Neural crest cell (in vitro differentiated cells): Measurements from ENCODE around the gene PDE11A. TPM values are rescaled to one million over a fixed set of nuclear protein-coding genes. Genes with fewer than 3 reads are reported as not detected.

Source experiments
- DNase-seq: peaks from one replicate; pipeline ENCODE4 v3.0.0; 2021; ENCODE audit warnings: low read depth, mixed read lengths, low spot score
- H3K27ac Mint-ChIP-seq: one replicate; pipeline ENCODE4 v1.8.0; 2021; ENCODE audit warnings: mild to moderate bottlenecking, mixed read lengths; ENCODE audit not compliant: unreplicated experiment
- H3K27me3 Mint-ChIP-seq: 2 replicates; pipeline ENCODE4 v1.8.0; 2021; ENCODE audit warnings: low read depth, mild to moderate bottlenecking, mixed read lengths
- H3K36me3 Mint-ChIP-seq: 2 replicates; pipeline ENCODE4 v1.8.0; 2021; ENCODE audit warnings: low read depth, mild to moderate bottlenecking, mixed read lengths
- H3K4me1 Mint-ChIP-seq: 2 replicates; pipeline ENCODE4 v1.8.0; 2021; ENCODE audit warnings: mixed read lengths
- H3K4me3 Mint-ChIP-seq: one replicate; pipeline ENCODE4 v1.8.0; 2021; ENCODE audit warnings: mild to moderate bottlenecking, mixed read lengths
- H3K9me3 Mint-ChIP-seq: 2 replicates; pipeline ENCODE4 v1.8.0; 2021; ENCODE audit warnings: mixed read lengths
- CTCF ChIP-seq: fragments of 200-600 bp; sonication (generic); conservative IDR thresholded peaks from 2 replicates; pipeline ENCODE4 v1.5.0; 2021; ENCODE audit warnings: antibody characterized with exemption, mild to moderate bottlenecking
- total RNA-seq: library from RNA; stranded (reverse); gene quantifications from 2 replicates; pipeline ENCODE4 v1.2.1, GENCODE V29; 2021

PDE11A gene
- total RNA-seq, 1 donor from 2014 or later, result 0.28 TPM

GRCh38 chr2:177730792-177731191 lies 341.8 kb downstream of the PDE11A start:
- H3K4me1 Mint-ChIP-seq, result no peaks in the 10 kb centered on the region
- no peak for TF ChIP-seq CTCF
- no peak for DNase-seq
- no peaks in the 10 kb centered on the region for H3K36me3 Mint-ChIP-seq
- no peaks in the 10 kb centered on the region for H3K9me3 Mint-ChIP-seq
- peaks cover 6% of the 10 kb centered on the region for H3K27me3 Mint-ChIP-seq
- H3K4me3 Mint-ChIP-seq, result no peak overlapping the region
- no peak overlapping the region for H3K27ac Mint-ChIP-seq

- peaks cover 6% of the 10 kb centered on the region for H3K27me3 Mint-ChIP-seq
- H3K36me3 Mint-ChIP-seq, result no peaks in the 10 kb centered on the region
- DNase-seq, result no peak
- no peaks in the 10 kb centered on the region for H3K4me1 Mint-ChIP-seq
- H3K4me3 Mint-ChIP-seq, result no peak overlapping the region
- no peak for TF ChIP-seq CTCF
- no peaks in the 10 kb centered on the region for H3K9me3 Mint-ChIP-seq
- no peak overlapping the region for H3K27ac Mint-ChIP-seq
These were observed 342.2 kb downstream of the PDE11A start for GRCh38 chr2:177730363-177730762.

GRCh38 chr2:177728920-177729319 lies 343.7 kb downstream of the PDE11A start:
- no peaks in the 10 kb centered on the region for H3K9me3 Mint-ChIP-seq
- TF ChIP-seq CTCF, result no peak
- H3K36me3 Mint-ChIP-seq, result no peaks in the 10 kb centered on the region
- peaks cover 8% of the 10 kb centered on the region for H3K27me3 Mint-ChIP-seq
- no peak overlapping the region for H3K27ac Mint-ChIP-seq
- DNase-seq, result no peak
- H3K4me3 Mint-ChIP-seq, result no peak overlapping the region
- peaks cover 7% of the 10 kb centered on the region for H3K4me1 Mint-ChIP-seq

- Mint-ChIP-seq H3K4me1 (peaks cover 7% of the 10 kb centered on the region), H3K36me3 (no peaks in the 10 kb centered on the region), H3K27ac (no peak overlapping the region), H3K4me3 (no peak overlapping the region), H3K9me3 (no peaks in the 10 kb centered on the region), H3K27me3 (peaks cover 8% of the 10 kb centered on the region)
- TF ChIP-seq CTCF, result no peak
- no peak for DNase-seq
These were observed 344.2 kb downstream of the PDE11A start for GRCh38 chr2:177728399-177728765.

GRCh38 chr2:177727577-177728398 lies 344.8 kb downstream of the PDE11A start:
- peaks cover 7% of the 10 kb centered on the region for H3K4me1 Mint-ChIP-seq
- DNase-seq, result no peak
- TF ChIP-seq CTCF, result no peak
- H3K4me3 Mint-ChIP-seq, result no peak overlapping the region
- peaks cover 8% of the 10 kb centered on the region for H3K27me3 Mint-ChIP-seq
- no peak overlapping the region for H3K27ac Mint-ChIP-seq
- H3K9me3 Mint-ChIP-seq, result no peaks in the 10 kb centered on the region
- no peaks in the 10 kb centered on the region for H3K36me3 Mint-ChIP-seq
